K562 (cell line): ENCODE results near the gene PRCP. TPM values are rescaled to one million over a fixed set of nuclear protein-coding genes. Genes with fewer than 3 reads are reported as not detected.

Experiments
- ASH1L ChIP-seq: fragments of 450-650 bp; IDR thresholded peaks from 2 replicates; pipeline ENCODE4 v1.6.1; 2018; ENCODE audit warnings: borderline replicate concordance, mild to moderate bottlenecking, low read depth; ENCODE audit not compliant: partially characterized antibody
- C11orf30 ChIP-seq: fragments of 450-650 bp; IDR thresholded peaks from 2 replicates; pipeline ENCODE4 v1.6.1; 2016; ENCODE audit warnings: low read depth, mild to moderate bottlenecking
- CREB1 ChIP-seq, 2 experiments: sonication (generic) in 1 of 2; formaldehyde crosslinking in 1 of 2; IDR thresholded peaks; 2 replicates each; pipeline versions ENCODE4 v1.6.1 to v1.8.0; 2012 to 2022; ENCODE audit warnings: inconsistent platforms in 1 of 2, mild to moderate bottlenecking in 1 of 2, missing genetic modification reagents in 1 of 2, moderate library complexity in 1 of 2
- HMG20B ChIP-seq: fragments of 250-450 bp; sonication (Bioruptor Pico); IDR thresholded peaks from 2 replicates; pipeline ENCODE4 v1.5.0; 2021; ENCODE audit warnings: mild to moderate bottlenecking
- MAFF ChIP-seq: IDR thresholded peaks from 2 replicates; pipeline ENCODE4 v1.6.1; 2012; ENCODE audit warnings: low read length, improper control_type of control experiment
- NR2C2 ChIP-seq, 2 experiments: fragments of 200-800 bp in 1 of 2; sonication (Bioruptor generic) in 1 of 2; sonication (generic) in 1 of 2; formaldehyde crosslinking in 1 of 2; IDR thresholded peaks; 2 replicates each; pipeline versions ENCODE4 v1.6.1 to v1.8.0; 2016 to 2022; ENCODE audit warnings: mild to moderate bottlenecking in 1 of 2, missing compliant biosample characterization in 1 of 2, missing genetic modification characterization in 1 of 2, missing genetic modification reagents in 1 of 2
- POLR2AphosphoS2 ChIP-seq: IDR thresholded peaks from 2 replicates; pipeline ENCODE4 v1.6.1; 2012; ENCODE audit warnings: low read length, improper control_type of control experiment
- POLR2G ChIP-seq: fragments of 200-400 bp; formaldehyde crosslinking; IDR thresholded peaks from 2 replicates; pipeline ENCODE4 v1.6.1; 2017; ENCODE audit warnings: low read depth, mild to moderate bottlenecking, antibody characterized with exemption, low read length, moderate library complexity
- RB1 ChIP-seq: fragments of 450-650 bp; IDR thresholded peaks from 2 replicates; pipeline ENCODE4 v1.6.1; 2017; ENCODE audit warnings: low read depth, mild to moderate bottlenecking
- SIN3B ChIP-seq: fragments of 450-650 bp; IDR thresholded peaks from 2 replicates; pipeline ENCODE4 v1.6.1; 2017; ENCODE audit warnings: low read depth, mild to moderate bottlenecking, moderate library complexity
- ZEB2 ChIP-seq: fragments of 450-650 bp; IDR thresholded peaks from 2 replicates; pipeline ENCODE4 v1.6.1; 2016
- ZNF347 ChIP-seq: fragments of 450-650 bp; formaldehyde crosslinking; IDR thresholded peaks from 2 replicates; pipeline ENCODE4 v1.4.0; 2020; ENCODE audit warnings: low read depth, mild to moderate bottlenecking, moderate library complexity
- ZNF444 ChIP-seq: fragments of 250-450 bp; sonication (Bioruptor Pico); IDR thresholded peaks from 2 replicates; pipeline ENCODE4 v1.4.0; 2020; ENCODE audit warnings: mild to moderate bottlenecking, moderate library complexity
- polyA plus RNA-seq, 8 experiments: library from polyadenylated mRNA; depleted of rRNA in 4 of 8; stranded (reverse) in 5 of 8; unstranded in 3 of 8; fragments of >200 nt; fragmentation: Nextera tagmentation in 2 of 8; fragmentation: Illumina TruSeq in 1 of 8; extraction: Ambion mirVana in 2 of 8; extraction: Trizol in 1 of 8; gene quantifications; 2 replicates each; pipeline versions ENCODE4 v1.2.1 to v1.2.3, GENCODE V29; 2011 to 2014; ENCODE audit warnings: inconsistent platforms in 1 of 8, missing spikeins in 1 of 8
- total RNA-seq, 7 experiments: library from RNA; depleted of rRNA in 6 of 7; stranded (reverse); fragments of >200 nt in 6 of 7; fragmentation: Illumina TruSeq in 2 of 7; extraction: Trizol in 2 of 7; gene quantifications; 2 replicates each; pipeline versions ENCODE4 v1.2.1 to v1.2.3, GENCODE V29; 2011 to 2021; ENCODE audit warnings: low replicate concordance in 1 of 7
- TF ChIP-seq, protein P1 (sequence below): conservative IDR thresholded peaks from 2 replicates; pipeline ENCODE4 v1.6.1; 2011; ENCODE audit warnings: low read depth, mild to moderate bottlenecking, low read length; ENCODE audit not compliant: control insufficient read depth
- TF ChIP-seq, protein P2 (sequence below): fragments of 250-450 bp; sonication (Bioruptor Pico); IDR thresholded peaks from 2 replicates; pipeline ENCODE4 v1.5.1; 2021; ENCODE audit warnings: mild to moderate bottlenecking
- TF ChIP-seq, protein P3 (sequence below): sonication (generic); formaldehyde crosslinking; IDR thresholded peaks from 2 replicates; pipeline ENCODE4 v1.8.0; 2022; ENCODE audit warnings: missing genetic modification reagents, mild to moderate bottlenecking, borderline replicate concordance
- TF ChIP-seq, protein P4 (sequence below): sonication (generic); formaldehyde crosslinking; IDR thresholded peaks from 2 replicates; pipeline ENCODE4 v1.8.0; 2022; ENCODE audit warnings: mild to moderate bottlenecking, missing genetic modification reagents

The PRCP gene
- total and polyA plus RNA-seq, 9 of the 15 experiments (the other 6 are each of a cell fraction or from before 2014, with no cell fraction given): 9.5 to 43.1 (median 23.2) TPM

DNA sequence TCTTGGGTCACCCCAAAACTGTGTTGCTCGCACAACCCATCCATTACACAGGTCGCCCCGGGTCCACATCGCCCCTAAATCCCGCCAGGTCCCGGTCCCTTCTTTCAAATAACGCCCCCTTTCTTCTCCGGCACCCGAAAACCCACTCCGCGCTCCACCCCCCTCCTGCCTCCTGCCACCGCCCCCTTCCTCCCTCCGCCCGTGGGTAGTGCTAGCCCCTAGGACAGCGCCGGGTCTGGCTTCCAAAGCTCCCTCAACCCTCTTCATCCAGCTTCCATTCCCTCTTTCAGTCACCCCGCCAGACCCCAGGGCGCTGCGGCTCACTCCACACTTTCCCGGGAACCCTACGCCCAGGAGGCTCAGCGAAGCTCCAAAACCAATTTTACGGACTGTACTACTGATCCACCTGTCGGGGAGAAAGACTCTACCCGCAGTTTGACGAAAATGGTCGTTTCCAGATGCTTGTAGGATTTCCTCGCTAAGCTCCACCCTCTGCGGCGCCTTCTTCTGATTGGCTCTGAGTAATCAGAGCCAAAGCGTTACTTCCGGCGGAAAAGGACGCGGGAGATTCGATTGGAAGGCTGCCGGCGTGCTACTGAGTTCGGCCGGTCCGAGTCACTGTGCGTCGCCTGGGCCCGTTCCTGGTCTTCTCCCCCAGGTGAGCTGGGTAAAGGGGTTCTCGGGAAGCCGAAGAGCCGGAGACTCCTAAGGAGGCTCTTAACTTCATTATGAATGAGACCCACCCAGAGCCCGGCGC is 1.1 kb upstream of the PRCP start, which contains the start of gene DDIAS (continued):
- TF ChIP-seq, protein P1, sequence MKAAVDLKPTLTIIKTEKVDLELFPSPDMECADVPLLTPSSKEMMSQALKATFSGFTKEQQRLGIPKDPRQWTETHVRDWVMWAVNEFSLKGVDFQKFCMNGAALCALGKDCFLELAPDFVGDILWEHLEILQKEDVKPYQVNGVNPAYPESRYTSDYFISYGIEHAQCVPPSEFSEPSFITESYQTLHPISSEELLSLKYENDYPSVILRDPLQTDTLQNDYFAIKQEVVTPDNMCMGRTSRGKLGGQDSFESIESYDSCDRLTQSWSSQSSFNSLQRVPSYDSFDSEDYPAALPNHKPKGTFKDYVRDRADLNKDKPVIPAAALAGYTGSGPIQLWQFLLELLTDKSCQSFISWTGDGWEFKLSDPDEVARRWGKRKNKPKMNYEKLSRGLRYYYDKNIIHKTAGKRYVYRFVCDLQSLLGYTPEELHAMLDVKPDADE: 0 out of 2 replicates have a peak, but pooled peaks have one; percentile 23
- no peak for TF ChIP-seq HMG20B
- TF ChIP-seq, protein P2, sequence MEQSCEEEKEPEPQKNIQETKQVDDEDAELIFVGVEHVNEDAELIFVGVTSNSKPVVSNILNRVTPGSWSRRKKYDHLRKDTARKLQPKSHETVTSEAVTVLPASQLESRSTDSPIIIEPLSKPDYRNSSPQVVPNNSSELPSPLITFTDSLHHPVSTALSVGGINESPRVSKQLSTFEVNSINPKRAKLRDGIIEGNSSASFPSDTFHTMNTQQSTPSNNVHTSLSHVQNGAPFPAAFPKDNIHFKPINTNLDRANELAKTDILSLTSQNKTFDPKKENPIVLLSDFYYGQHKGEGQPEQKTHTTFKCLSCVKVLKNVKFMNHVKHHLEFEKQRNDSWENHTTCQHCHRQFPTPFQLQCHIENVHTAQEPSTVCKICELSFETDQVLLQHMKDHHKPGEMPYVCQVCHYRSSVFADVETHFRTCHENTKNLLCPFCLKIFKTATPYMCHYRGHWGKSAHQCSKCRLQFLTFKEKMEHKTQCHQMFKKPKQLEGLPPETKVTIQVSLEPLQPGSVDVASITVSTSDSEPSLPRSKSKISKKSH (CRISPR knock-in tag): no peak
- TF ChIP-seq, protein P3, sequence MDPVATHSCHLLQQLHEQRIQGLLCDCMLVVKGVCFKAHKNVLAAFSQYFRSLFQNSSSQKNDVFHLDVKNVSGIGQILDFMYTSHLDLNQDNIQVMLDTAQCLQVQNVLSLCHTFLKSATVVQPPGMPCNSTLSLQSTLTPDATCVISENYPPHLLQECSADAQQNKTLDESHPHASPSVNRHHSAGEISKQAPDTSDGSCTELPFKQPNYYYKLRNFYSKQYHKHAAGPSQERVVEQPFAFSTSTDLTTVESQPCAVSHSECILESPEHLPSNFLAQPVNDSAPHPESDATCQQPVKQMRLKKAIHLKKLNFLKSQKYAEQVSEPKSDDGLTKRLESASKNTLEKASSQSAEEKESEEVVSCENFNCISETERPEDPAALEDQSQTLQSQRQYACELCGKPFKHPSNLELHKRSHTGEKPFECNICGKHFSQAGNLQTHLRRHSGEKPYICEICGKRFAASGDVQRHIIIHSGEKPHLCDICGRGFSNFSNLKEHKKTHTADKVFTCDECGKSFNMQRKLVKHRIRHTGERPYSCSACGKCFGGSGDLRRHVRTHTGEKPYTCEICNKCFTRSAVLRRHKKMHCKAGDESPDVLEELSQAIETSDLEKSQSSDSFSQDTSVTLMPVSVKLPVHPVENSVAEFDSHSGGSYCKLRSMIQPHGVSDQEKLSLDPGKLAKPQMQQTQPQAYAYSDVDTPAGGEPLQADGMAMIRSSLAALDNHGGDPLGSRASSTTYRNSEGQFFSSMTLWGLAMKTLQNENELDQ (CRISPR knock-in tag): no peak
- peak; percentile 41; the same call in 1 of the 2 replicates for TF ChIP-seq RB1
- TF ChIP-seq CREB1 (IDR thresholded peaks at IDR 0.05): peak; percentile 54; the same call in 1 of the 2 replicates
- peak; percentile 71 for TF ChIP-seq CREB1 (CRISPR knock-in tag; IDR thresholded peaks at IDR 0.05)
- peak; percentile 62; the same call in 1 of the 2 replicates for TF ChIP-seq C11orf30
- no peak for TF ChIP-seq POLR2AphosphoS2
- 0 out of 2 replicates have a peak, but pooled peaks have one; percentile 53 for TF ChIP-seq SIN3B
- TF ChIP-seq, protein P4, sequence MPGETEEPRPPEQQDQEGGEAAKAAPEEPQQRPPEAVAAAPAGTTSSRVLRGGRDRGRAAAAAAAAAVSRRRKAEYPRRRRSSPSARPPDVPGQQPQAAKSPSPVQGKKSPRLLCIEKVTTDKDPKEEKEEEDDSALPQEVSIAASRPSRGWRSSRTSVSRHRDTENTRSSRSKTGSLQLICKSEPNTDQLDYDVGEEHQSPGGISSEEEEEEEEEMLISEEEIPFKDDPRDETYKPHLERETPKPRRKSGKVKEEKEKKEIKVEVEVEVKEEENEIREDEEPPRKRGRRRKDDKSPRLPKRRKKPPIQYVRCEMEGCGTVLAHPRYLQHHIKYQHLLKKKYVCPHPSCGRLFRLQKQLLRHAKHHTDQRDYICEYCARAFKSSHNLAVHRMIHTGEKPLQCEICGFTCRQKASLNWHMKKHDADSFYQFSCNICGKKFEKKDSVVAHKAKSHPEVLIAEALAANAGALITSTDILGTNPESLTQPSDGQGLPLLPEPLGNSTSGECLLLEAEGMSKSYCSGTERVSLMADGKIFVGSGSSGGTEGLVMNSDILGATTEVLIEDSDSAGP (CRISPR knock-in tag): no peak
- no peak for TF ChIP-seq ZNF347
- TF ChIP-seq ZNF444: no peak
- TF ChIP-seq MAFF: peak; percentile 48; the same call in 1 of the 2 replicates
- no peak for TF ChIP-seq NR2C2 (CRISPR knock-in tag; IDR thresholded peaks at IDR 0.05)
- TF ChIP-seq NR2C2 (tag; IDR thresholded peaks at IDR 0.05): no peak
- peak; percentile 86 for TF ChIP-seq POLR2G
- TF ChIP-seq ZEB2: peak; percentile 56; the same call in 1 of the 2 replicates
- peak; percentile 69 for TF ChIP-seq ASH1L
